Psoas muscle (tissue), 8 donors: ENCODE measurements around the gene PLCE1. TPM values are rescaled to one million over a fixed set of nuclear protein-coding genes. Genes with fewer than 3 reads are reported as not detected.

Experiments
- ATAC-seq, 4 donors: fragments of 200-7000 bp; cut with Tn5 transposase; one replicate each; pipeline ENCODE4 v1.9.1; 2020; ENCODE audit warnings: moderate library complexity in 3 of 4, mild to moderate bottlenecking in 2 of 4
- DNase-seq, 2 donors: peaks; one replicate each; pipeline ENCODE4 v3.0.0-alpha.2; 2020
- H3K27ac ChIP-seq: fragments of 200-600 bp; one replicate; pipeline ENCODE4 v1.8.0; 2022
- H3K27me3 ChIP-seq, 3 donors: fragments of 200-600 bp in 1 of 3; one replicate each; pipeline versions ENCODE4 v1.6.1 to v1.8.0; 2013 to 2022; ENCODE audit warnings: low read length in 2 of 3, mild to moderate bottlenecking in 2 of 3, moderate library complexity in 1 of 3; ENCODE audit not compliant: insufficient read depth in 3 of 3
- H3K36me3 ChIP-seq, 2 donors: fragments of 200-600 bp in 1 of 2; one replicate each; pipeline versions ENCODE4 v1.6.1 to v1.8.0; 2013 to 2022; ENCODE audit warnings: low read depth in 1 of 2, mild to moderate bottlenecking in 1 of 2, moderate library complexity in 1 of 2; ENCODE audit not compliant: insufficient read depth in 1 of 2
- H3K4me1 ChIP-seq: fragments of 200-600 bp; one replicate; pipeline ENCODE4 v1.8.0; 2022
- H3K4me3 ChIP-seq: fragments of 200-600 bp; one replicate; pipeline ENCODE4 v1.8.0; 2022; ENCODE audit warnings: mild to moderate bottlenecking
- H3K9me3 ChIP-seq: fragments of 200-600 bp; one replicate; pipeline ENCODE4 v1.8.0; 2022
- WGBS, 3 donors: extraction: QIAGEN DNeasy Blood & Tissue Kit; methylation state at CpG; one replicate each; pipeline versions ENCODE4 v1.1.6 to v1.1.7; 2013; 5-methylcytosine and 5-hydroxymethylcytosine counted together
- intact Hi-C, 2 donors: fragments of 100-400 bp; cut with DNase I; formaldehyde crosslinking; loops; one replicate each; pipeline versions ENCODE4 v1.11.0 to v1.14.2; 2022
- polyA plus RNA-seq, 3 donors: library from polyadenylated mRNA; stranded (reverse); fragments of 200-250 nt; gene quantifications; one replicate each; pipeline ENCODE4 v1.2.3, GENCODE V29; 2013
- total RNA-seq, 4 donors: library from RNA; stranded (reverse); fragmentation: NEBNext Ultra II Directional in 2 of 4; extraction: Animal tissue kit (Norgen Biotek cat#: 25700) in 2 of 4; gene quantifications; one replicate each; pipeline versions ENCODE4 v1.2.1 to v1.2.4, GENCODE V29; 2021 to 2023
- TF ChIP-seq, protein P1 (sequence below): fragments of 200-600 bp; IDR thresholded peaks from one replicate; pipeline ENCODE4 v1.8.0; 2022; ENCODE audit warnings: antibody characterized with exemption
- donor health status: healthy with polysubstance abuse.
- donor health status: DM: no; HTN: no; CAD: no; lungs with moderate emphysema.
- donor health status: Bipolar disorder and iron deficiency.
- donor health status: healthy.
- donor health status: DM: yes; HTN: yes; CAD: no.
- donor health status: DM: no; HTN: no; CAD: no.
- donor health status: DM: no; HTN: no; CAD: no.
- donor health status: DM: yes; HTN: yes; CAD: no.

PLCE1 gene
- total and polyA plus RNA-seq, 7 donors: 0.43 to 11.5 (median 2.8) TPM

DNA sequence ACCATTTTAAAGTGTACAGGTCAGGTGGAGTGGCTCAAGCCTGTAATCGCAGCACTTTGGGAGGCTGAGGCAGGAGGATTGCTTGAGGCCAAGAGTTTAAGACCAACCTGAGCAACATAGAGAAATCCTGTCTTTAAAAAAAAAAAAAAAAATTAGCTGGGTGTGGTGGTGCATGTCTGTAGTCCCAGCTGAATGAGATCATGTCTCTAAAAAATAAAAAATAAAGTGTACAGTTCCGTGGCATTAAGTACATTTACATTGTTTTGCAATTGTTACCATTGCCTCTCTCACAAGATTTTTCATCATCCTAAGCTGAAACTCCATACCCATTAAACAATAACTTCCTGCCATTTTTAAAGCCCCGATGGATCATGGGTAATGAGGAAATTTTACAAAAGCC is 20.6 kb downstream of the PLCE1 start:
- no peaks in the 10 kb centered on the region for H3K36me3 ChIP-seq
- no peaks in the 10 kb centered on the region for H3K27me3 ChIP-seq
- TF ChIP-seq, protein P1, sequence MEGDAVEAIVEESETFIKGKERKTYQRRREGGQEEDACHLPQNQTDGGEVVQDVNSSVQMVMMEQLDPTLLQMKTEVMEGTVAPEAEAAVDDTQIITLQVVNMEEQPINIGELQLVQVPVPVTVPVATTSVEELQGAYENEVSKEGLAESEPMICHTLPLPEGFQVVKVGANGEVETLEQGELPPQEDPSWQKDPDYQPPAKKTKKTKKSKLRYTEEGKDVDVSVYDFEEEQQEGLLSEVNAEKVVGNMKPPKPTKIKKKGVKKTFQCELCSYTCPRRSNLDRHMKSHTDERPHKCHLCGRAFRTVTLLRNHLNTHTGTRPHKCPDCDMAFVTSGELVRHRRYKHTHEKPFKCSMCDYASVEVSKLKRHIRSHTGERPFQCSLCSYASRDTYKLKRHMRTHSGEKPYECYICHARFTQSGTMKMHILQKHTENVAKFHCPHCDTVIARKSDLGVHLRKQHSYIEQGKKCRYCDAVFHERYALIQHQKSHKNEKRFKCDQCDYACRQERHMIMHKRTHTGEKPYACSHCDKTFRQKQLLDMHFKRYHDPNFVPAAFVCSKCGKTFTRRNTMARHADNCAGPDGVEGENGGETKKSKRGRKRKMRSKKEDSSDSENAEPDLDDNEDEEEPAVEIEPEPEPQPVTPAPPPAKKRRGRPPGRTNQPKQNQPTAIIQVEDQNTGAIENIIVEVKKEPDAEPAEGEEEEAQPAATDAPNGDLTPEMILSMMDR: no peak
- H3K4me1 ChIP-seq: peaks cover 19% of the 10 kb centered on the region
- intact Hi-C loops: no loop called here
- no peaks in the 10 kb centered on the region for H3K9me3 ChIP-seq
- DNase-seq (no peak), ATAC-seq (no peak)
- H3K4me3 ChIP-seq: no peak overlapping the region
- no peak overlapping the region for H3K27ac ChIP-seq
- WGBS, 3 donors: 92 to 95% (median 92%) methylated on average over 3 of the region's 3 CpGs

DNA sequence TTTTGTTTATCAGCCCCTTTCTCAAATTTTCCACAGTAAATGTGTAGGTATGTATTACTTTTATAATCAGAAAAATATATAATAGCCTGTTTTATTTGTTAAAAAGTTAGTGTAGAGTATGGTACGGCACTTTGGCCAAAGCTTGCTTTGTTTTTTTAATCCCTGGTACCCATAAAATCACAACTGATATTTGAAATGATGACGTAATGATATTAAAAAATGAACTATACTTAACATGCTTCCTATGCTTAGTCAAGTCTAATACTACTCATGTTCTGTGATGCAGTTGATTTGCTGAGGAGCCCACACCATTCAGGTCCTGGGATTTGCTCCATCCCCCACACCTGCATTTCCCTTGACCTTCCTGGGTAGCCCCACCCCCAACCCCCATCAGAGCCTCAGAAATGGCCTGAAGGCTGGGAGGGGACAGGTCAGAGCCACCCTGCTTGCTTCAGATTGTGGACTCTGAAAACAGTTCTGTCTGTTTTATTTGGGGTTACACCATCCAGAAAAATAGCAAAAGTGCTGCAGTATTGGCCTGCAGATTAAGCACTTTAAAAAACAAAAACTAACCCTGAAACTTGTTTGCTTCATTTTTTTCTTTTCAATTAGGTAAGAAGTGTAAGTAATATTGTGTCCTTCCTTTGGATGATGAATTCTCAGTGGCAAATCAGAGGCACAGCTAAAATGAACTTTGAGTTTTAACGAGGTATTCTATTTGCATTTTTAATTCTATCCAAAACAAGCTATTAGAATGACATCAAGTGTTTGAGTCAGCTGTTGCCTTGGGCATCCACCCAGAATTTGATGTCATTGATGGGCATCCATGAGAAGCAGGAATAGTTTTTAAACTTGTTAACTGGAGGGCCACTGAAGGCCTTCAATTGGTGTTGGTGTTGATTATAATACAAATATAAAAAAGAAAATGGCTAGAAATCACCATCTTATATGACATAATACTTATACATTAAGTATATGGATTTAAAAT is 23.3 kb downstream of the PLCE1 start:
- H3K4me3 ChIP-seq: no peak overlapping the region
- DNase-seq (no peak), ATAC-seq (no peak)
- H3K9me3 ChIP-seq: no peaks in the 10 kb centered on the region
- H3K27ac ChIP-seq: no peak overlapping the region
- peaks cover 8% of the 10 kb centered on the region for H3K4me1 ChIP-seq
- 57 to 64% (median 58%) methylated on average over 3 of the region's 3 CpGs for WGBS, 3 donors
- TF ChIP-seq, protein P1: no peak
- intact Hi-C loops: no loop called here
- H3K36me3 ChIP-seq: no peaks in the 10 kb centered on the region
- no peaks in the 10 kb centered on the region for H3K27me3 ChIP-seq

DNA sequence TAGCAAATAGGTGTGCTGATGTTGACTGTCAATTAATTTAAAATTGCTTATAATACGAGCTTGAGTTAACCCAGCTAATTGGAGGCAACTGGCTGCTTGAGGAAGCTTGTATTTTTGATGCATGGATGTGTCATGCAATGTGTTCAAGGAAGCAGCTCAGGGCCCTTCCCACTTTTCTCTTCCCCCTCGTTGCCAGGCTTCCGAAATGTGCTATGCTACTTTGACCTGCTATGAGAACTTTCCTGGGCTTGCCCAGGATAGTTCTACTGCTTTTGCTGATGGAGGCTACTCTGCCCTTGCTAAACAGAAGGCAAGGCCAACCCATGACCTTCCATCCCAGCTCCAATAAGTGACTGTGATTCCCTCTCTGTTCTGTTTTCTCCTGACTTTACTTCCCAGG is 24.4 kb downstream of the PLCE1 start:
- Histone ChIP-seq H3K27ac (no peak overlapping the region), H3K4me3 (no peak overlapping the region), H3K36me3 (no peaks in the 10 kb centered on the region), H3K27me3 (no peaks in the 10 kb centered on the region), H3K9me3 (no peaks in the 10 kb centered on the region), H3K4me1 (peaks cover 7% of the 10 kb centered on the region)
- DNase-seq: no peak
- WGBS, 3 donors: 69 to 84% (median 69%) methylated on average over 3 of the region's 3 CpGs
- no peak for ATAC-seq
- TF ChIP-seq, protein P1: no peak
- intact Hi-C loops: no loop called here

DNA sequence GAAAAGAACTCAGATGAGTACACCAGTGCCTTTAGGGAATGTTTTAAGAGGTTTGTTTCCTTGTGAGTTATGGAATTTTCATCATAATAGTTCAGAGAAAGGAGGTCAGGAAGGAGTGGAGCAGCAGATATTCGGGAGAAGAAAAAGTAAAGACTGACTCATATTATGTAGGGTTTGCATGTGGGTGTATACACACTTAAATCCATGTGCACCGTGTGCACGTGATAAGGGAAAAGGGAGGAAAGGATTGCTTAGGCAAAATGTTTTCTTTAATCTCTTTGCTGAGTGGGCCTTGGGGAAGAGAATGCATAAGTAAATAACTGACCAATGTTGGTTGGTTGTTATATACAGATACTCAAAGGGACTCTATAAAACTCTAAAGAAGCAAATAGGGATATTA is 30.2 kb downstream of the PLCE1 start:
- no peaks in the 10 kb centered on the region for H3K4me1 ChIP-seq
- ATAC-seq (no peak), DNase-seq (no peak)
- no peaks in the 10 kb centered on the region for H3K36me3 ChIP-seq
- no peak overlapping the region for H3K27ac ChIP-seq
- TF ChIP-seq, protein P1: no peak
- no peak overlapping the region for H3K4me3 ChIP-seq
- peaks cover 20% of the 10 kb centered on the region for H3K9me3 ChIP-seq
- WGBS, 3 donors: 58 to 63% (median 59%) methylated on average over 3 of the region's 3 CpGs
- no peaks in the 10 kb centered on the region for H3K27me3 ChIP-seq
- intact Hi-C loops: no loop called here
